Sigmoid colon (tissue), 7 donors: ENCODE data around the gene ACD. TPM values are rescaled to one million over a fixed set of nuclear protein-coding genes. Genes with fewer than 3 reads are reported as not detected.

Experiments used
- DNase-seq: peaks from one replicate; pipeline ENCODE4 v3.0.0-alpha.2; 2019
- H3K27ac ChIP-seq, 4 donors: fragments of 200-600 bp; sonication (generic); one replicate each; pipeline ENCODE4 v1.5.1; 2016 to 2019; ENCODE audit warnings: mild to moderate bottlenecking in 1 of 4
- H3K27me3 ChIP-seq, 3 donors: fragments of 200-600 bp; sonication (generic); one replicate each; pipeline ENCODE4 v1.5.1; 2019; ENCODE audit warnings: mild to moderate bottlenecking in 1 of 3
- H3K36me3 ChIP-seq, 4 donors: fragments of 200-600 bp; sonication (generic); one replicate each; pipeline ENCODE4 v1.5.1; 2016 to 2019
- H3K4me1 ChIP-seq, 4 donors: fragments of 200-600 bp; sonication (generic); one replicate each; pipeline ENCODE4 v1.5.1; 2017 to 2019
- H3K4me3 ChIP-seq, 4 donors: fragments of 200-600 bp; sonication (generic); one replicate each; pipeline ENCODE4 v1.5.1; 2017 to 2019; ENCODE audit warnings: mild to moderate bottlenecking in 2 of 4, moderate library complexity in 1 of 4
- H3K9me3 ChIP-seq, 4 donors: fragments of 200-600 bp in 3 of 4; sonication (generic) in 3 of 4; one replicate each; pipeline versions ENCODE4 v1.5.1 to v1.6.1; 2013 to 2019
- CTCF ChIP-seq, 4 experiments: fragments of 450-650 bp in 3 of 4; fragments of 200-600 bp in 1 of 4; IDR thresholded peaks; one replicate each; pipeline ENCODE4 v1.5.1; 2016 to 2019; ENCODE audit warnings: antibody characterized with exemption in 4 of 4, mild to moderate bottlenecking in 3 of 4, moderate library complexity in 2 of 4
- EP300 ChIP-seq, 4 donors: sonication (generic); formaldehyde crosslinking; IDR thresholded peaks; one replicate each; pipeline ENCODE4 v1.6.1; 2017; ENCODE audit warnings: antibody characterized with exemption in 4 of 4
- POLR2A ChIP-seq, 2 donors: fragments of 450-650 bp; IDR thresholded peaks; one replicate each; pipeline ENCODE4 v1.6.1; 2016; ENCODE audit warnings: antibody characterized with exemption in 2 of 2, mild to moderate bottlenecking in 2 of 2, moderate library complexity in 2 of 2
- POLR2AphosphoS5 ChIP-seq, 4 donors: sonication (generic); formaldehyde crosslinking; IDR thresholded peaks; one replicate each; pipeline ENCODE4 v1.6.1; 2017; ENCODE audit warnings: antibody characterized with exemption in 4 of 4
- WGBS, 2 donors: extraction: QIAGEN DNeasy Blood & Tissue Kit; methylation state at CpG; one replicate each; pipeline ENCODE4 v1.1.7; 2013; 5-methylcytosine and 5-hydroxymethylcytosine counted together
- intact Hi-C: fragments of 100-400 bp; cut with DNase I; formaldehyde crosslinking; loops from one replicate; pipeline ENCODE4 v1.15.1; 2023
- polyA plus RNA-seq, 3 donors: library from polyadenylated mRNA; stranded (reverse); fragments of 200-250 nt; gene quantifications; one replicate each; pipeline ENCODE4 v1.2.3, GENCODE V29; 2013
- total RNA-seq, 4 donors: library from RNA; depleted of rRNA; stranded (reverse); fragments of >200 nt; gene quantifications; one replicate each; pipeline ENCODE4 v1.1.0, GENCODE V29; 2016
- donor health status: healthy with polysubstance abuse.
- donor health status: Bipolar disorder and iron deficiency.
- donor health status: healthy.

The ACD gene
- total and polyA plus RNA-seq, 7 donors = 7.4 to 20.6 (median 17.8) TPM

GRCh38 chr16:67667817-67668494 is 7.9 kb upstream of the ACD start:
- Histone ChIP-seq H3K36me3 (peaks cover 3 to 15% (median 5%) of the 10 kb centered on the region in 4 donors), H3K4me1 (peaks cover 0 to 33% (median 28%) of the 10 kb centered on the region in 4 donors), H3K27me3 (no peaks in the 10 kb centered on the region), H3K27ac (peak overlapping the region; percentile 91 to 95 (median 92)), H3K9me3 (no peaks in the 10 kb centered on the region), H3K4me3 (peak overlapping the region; percentile 76 to 99 (median 84))
- no peak for TF ChIP-seq EP300 (IDR thresholded peaks at IDR 0.05)
- peak; percentile 80 to 90 (median 87) for TF ChIP-seq CTCF (IDR thresholded peaks at IDR 0.05)
- TF ChIP-seq POLR2A (IDR thresholded peaks at IDR 0.05) = no peak
- TF ChIP-seq POLR2AphosphoS5 (IDR thresholded peaks at IDR 0.05) = peak in 3 of 4 donors; percentile 60 to 71 (median 64)
- WGBS, 2 donors = 20 to 23% methylated on average over 18 of the region's 18 CpGs
- DNase-seq = peak; percentile 95
- intact Hi-C loops = loop anchor here (1.0 to 5.0 kb wide), 4 partner anchors 105 to 186 kb away; partner anchors contain the start of genes AGRP, ATP6V0D1 and CTCF

GRCh38 chr16:67667453-67667816 is 7.4 kb upstream of the ACD start:
- H3K36me3 ChIP-seq = peaks cover 6 to 18% (median 7%) of the 10 kb centered on the region in 4 donors
- no peaks in the 10 kb centered on the region for H3K9me3 ChIP-seq
- peaks cover 0 to 32% (median 26%) of the 10 kb centered on the region in 4 donors for H3K4me1 ChIP-seq
- 56 to 60% methylated on average over 10 of the region's 10 CpGs for WGBS, 2 donors
- TF ChIP-seq CTCF (IDR thresholded peaks at IDR 0.05) (no peak), POLR2A (IDR thresholded peaks at IDR 0.05) (no peak), EP300 (IDR thresholded peaks at IDR 0.05) (no peak), POLR2AphosphoS5 (IDR thresholded peaks at IDR 0.05) (no peak)
- H3K27me3 ChIP-seq = no peaks in the 10 kb centered on the region
- peak overlapping the region; percentile 76 to 99 (median 84) for H3K4me3 ChIP-seq
- intact Hi-C loops = loop anchor here (2.0 to 5.0 kb wide), 3 partner anchors 105 to 185 kb away; partner anchors contain the start of genes AGRP, ATP6V0D1 and CTCF
- DNase-seq = no peak
- H3K27ac ChIP-seq = peak overlapping the region; percentile 91 to 95 (median 92)

GRCh38 chr16:67666559-67667452 is 6.7 kb upstream of the ACD start, which contains the start of the genes C16orf86 and ENKD1:
C16orf86 (plus strand) TSS chr16:67666814; CDS start chr16:67666971, 157 bp downstream.
ENKD1 (minus strand) TSS chr16:67666750; CDS start chr16:67666442, 308 bp downstream.
- DNase-seq = peak; percentile 92
- WGBS, 2 donors = 9 to 16% methylated on average over 78 of the region's 78 CpGs
- Histone ChIP-seq H3K27ac (peak within 1 kb of the TSS; percentile 91 to 95 (median 92)), H3K27me3 (no peaks in the 10 kb centered on the region), H3K36me3 (peaks cover 6 to 18% (median 7%) of the 10 kb centered on the region in 4 donors), H3K9me3 (no peaks in the 10 kb centered on the region), H3K4me1 (peaks cover 0 to 32% (median 27%) of the 10 kb centered on the region in 4 donors), H3K4me3 (peak within 1 kb of the TSS; percentile 76 to 99 (median 84))
- intact Hi-C loops = loop anchor here (2.0 to 5.0 kb wide), 3 partner anchors 104 to 185 kb away; partner anchors contain the start of genes AGRP, ATP6V0D1 and CTCF
- no peak for TF ChIP-seq POLR2A (IDR thresholded peaks at IDR 0.05)
- TF ChIP-seq POLR2AphosphoS5 (IDR thresholded peaks at IDR 0.05) = peak; percentile 21 to 71 (median 52)
- no peak for TF ChIP-seq CTCF (IDR thresholded peaks at IDR 0.05)
- no peak for TF ChIP-seq EP300 (IDR thresholded peaks at IDR 0.05)

- peaks cover 0 to 38% (median 34%) of the 10 kb centered on the region in 4 donors for H3K4me1 ChIP-seq
Measured at GRCh38 chr16:67666032-67666551, 6.0 kb upstream of the ACD start.

More at GRCh38 chr16:67666032-67666551, 6.0 kb upstream of the ACD start:
- WGBS, 2 donors = 1 to 2% methylated on average over 46 of the region's 46 CpGs
- H3K4me3 ChIP-seq = peak overlapping the region; percentile 76 to 99 (median 84)
- no peak for TF ChIP-seq CTCF (IDR thresholded peaks at IDR 0.05)
- no peak for TF ChIP-seq EP300 (IDR thresholded peaks at IDR 0.05)
- no peak for TF ChIP-seq POLR2A (IDR thresholded peaks at IDR 0.05)
- TF ChIP-seq POLR2AphosphoS5 (IDR thresholded peaks at IDR 0.05) = no peak
- H3K27me3 ChIP-seq = no peaks in the 10 kb centered on the region
- H3K9me3 ChIP-seq = no peaks in the 10 kb centered on the region
- intact Hi-C loops = loop anchor here (2.0 to 5.0 kb wide), 3 partner anchors 103 to 184 kb away; partner anchors contain the start of genes AGRP, ATP6V0D1 and CTCF
- peak overlapping the region; percentile 91 to 95 (median 92) for H3K27ac ChIP-seq
- peaks cover 6 to 18% (median 7%) of the 10 kb centered on the region in 4 donors for H3K36me3 ChIP-seq
- peak; percentile 78 for DNase-seq
